GM19025 (cell line): Measurements from ENCODE around the gene FGF4.

Source experiments
- ATAC-seq: cut with Tn5 transposase; IDR thresholded peaks from one replicate; pipeline ENCODE4 v1.9.1; 2021; ENCODE audit warnings: mild to moderate bottlenecking, low read depth, moderate library complexity; ENCODE audit not compliant: unreplicated experiment

Gene FGF4

DNA sequence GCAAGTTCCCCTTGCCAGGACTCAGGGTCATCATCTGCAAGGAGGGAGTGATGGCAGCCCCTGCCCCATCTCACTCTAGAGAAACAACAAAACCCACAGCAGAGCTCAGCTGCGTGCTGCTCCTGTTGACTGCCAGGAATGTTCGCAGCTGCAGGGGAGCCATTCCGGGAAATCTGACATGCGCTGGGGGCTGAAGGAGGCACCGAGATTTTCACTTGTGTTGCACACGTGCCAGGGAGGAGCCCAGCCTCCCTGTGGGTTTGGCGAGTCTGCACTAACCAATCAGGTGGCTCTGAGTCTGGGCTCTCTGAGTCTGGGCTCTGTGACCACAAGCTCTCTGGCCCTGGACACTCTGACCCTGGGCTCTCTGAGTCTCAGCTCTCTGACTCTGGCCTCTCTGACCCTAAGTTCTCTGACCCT is 33.5 kb upstream of the FGF4 start:
- ATAC-seq, result no peak

DNA sequence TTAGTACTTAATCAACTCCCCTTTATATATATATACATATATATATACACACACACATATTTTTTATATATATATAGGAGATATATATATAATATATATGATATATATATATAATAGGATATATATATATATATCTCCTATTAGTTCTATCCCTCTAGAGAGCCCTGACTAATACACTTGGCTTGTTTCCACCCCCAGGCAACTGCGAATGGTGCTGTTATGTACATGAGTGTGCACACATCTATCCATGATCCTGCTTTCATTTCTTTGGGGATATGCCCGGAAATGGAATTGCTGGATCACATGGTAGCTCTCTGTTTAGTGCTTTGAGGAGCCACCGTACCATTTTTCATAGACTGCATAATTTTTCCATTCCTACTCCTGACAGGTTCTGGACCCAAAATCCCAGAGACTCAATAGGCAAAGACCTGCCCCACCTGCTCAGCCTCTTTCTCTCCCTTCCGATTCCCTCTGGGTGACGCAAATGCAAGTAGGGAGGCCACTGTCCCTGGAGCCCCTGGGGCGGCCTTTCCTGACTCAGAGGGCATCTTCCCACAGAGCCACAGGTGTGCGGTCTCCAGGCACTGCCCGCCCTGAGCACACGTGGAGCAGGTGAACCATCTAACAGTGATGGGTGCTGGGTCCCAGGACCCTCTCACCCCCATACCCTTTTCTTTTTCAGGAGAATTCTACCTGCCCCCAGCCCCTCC is 32.1 kb upstream of the FGF4 start:
- ATAC-seq, result no peak

DNA sequence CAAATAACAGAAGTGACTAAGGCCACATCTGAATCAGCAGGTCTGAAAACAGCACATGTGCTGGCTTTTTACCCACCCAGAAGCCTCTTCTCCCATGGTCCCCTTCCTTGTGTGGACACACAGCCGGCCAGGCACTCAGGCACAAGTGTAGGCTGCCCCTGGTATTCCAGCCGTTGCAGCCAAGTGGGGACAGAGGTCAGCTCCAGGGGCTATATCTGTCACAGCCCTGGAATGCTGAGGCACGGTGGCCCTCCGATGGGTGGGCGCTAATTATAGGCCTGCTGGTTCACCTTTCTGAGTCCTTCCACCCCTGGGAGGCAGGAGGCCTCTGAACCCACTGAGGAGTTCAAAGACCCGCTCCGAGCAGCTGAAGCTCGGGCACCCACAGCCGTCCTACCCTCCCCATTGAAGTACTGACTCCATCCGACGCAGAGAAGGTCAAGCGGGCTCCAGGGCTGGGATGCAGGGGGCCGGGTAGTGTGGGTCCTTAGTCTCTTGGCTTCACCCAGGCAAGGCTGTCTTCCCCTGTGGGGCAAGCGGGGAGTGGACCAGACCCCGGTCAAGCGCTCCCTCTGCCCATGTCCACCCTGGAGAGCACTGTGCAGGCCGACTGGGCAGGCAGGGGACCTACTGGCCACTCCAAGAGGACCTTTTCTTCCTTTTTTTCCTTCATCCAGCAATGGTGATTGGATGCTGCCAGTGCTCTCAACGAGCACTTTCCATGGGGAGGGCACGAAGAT is 29.8 kb upstream of the FGF4 start:
- no peak for ATAC-seq

DNA sequence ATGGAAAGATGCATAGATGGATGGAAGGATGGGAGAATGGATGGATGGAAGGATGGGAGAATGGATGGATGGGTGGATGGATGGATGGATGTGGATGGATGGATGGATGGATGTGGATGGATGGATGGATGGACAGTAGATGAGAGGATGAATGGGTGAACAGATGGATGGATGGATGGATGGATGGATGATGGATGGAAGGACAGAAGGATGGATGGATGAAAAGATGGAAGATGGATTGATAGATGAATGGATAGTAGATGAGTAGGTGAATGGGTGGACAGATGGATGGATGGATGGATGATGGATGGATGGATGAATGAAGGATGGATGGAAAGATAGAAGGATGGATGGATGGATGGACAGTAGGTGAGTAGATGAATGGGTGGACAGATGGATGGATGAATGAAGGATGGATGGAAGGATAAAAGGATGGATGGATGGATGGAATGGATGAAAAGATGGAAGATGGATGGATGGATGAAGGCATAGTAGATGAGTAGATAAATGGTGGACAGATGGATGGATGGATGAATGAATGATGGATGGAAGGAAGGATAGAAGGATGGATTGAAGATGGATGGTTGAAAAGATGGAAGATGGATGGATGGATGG is 28.6 kb upstream of the FGF4 start:
- ATAC-seq, result no peak

DNA sequence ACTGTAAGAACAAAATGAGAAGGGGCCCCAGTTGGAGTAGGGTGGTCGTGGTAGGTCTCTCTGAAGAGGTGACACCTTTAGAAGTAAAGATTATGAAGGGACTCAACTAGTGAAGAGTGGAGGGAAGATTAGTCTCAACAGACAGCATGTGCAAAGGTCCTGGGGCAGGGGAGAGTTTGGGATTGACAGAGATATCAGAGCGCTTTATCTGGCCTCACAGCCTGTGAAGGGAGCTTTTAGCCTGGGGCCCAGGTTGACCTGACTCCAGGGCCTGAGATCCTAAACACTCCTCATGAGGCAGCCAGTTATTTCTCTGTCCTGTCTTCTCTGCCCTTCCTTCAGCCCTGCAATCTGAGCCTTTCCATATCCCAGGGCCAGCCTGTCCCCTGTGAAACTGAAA is 27.9 kb upstream of the FGF4 start:
- no peak for ATAC-seq

DNA sequence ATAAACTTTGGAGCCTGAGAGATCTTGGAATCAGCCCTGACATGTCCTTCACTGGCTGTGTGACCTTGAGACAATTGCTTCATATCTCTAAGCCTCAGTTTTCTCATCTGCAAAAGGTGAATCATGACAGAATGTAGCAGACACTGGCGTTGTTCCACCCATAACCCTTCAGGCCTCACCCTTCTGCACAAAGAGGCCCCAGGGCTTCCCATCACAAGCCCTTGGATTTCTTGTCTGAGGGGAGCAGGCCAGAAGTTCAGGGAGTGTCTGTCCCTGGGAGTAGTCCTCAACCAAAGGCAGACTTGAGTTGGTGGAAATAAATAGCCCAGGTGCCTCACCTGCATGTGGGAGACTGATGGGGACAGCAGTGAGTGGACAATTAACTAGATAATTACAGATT is 27.4 kb upstream of the FGF4 start:
- ATAC-seq, result no peak

DNA sequence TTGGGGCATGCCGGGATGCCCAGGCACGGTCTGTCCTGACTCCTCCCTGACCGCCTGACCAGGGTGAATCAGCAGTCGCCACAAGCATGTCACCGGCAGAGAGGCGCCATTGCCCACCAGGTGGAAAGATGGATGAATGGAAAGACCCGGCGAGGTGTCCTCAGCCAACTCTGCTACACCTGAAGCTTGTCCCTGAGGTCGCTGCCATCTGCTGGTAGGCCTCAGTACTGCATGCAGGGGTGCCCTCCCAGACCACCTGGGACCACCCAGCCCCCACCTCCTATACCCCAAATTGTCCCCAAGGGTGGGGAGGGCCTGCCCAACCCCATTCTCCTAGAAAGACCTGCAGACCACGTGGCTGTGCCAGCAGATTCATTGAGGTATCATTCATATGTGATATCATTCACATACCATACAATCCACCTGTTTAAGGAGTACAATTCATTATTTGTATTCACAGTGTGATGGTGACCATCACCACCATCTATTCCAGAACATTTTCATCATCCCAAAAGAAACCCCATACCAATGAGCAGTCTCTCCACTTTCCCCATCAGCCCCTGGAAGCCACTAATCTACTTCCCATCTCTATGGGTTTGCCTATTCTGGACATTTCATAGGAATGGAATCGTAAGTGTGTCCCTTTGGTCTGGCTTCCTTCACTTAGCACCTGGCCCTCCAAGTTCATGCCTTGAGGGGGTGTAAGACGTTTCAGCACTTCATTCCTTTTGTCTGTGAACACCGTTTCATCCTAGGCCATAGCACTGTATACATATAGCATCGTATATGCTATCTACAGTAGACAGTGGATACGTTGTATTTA is 26.6 kb upstream of the FGF4 start:
- no peak for ATAC-seq

DNA sequence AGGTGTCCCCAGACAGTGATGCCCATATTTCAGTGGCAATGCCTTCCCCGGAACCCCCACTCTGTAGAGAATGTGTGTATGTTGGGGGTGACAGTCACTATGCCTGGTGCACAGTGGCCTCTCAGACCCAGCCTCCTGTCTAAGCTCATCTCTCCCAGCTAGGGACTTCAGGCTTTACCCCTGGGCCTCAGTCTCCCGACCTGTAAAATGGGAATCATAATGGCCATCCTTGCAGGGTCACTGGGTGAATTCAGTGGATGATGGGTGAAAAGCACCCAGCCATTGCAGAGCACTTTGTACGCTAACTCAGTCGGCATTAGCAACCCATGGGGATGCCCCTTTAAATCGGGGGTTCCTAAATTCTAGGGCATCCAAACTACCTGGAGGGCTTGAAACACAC is 25.1 kb upstream of the FGF4 start:
- no peak for ATAC-seq

DNA sequence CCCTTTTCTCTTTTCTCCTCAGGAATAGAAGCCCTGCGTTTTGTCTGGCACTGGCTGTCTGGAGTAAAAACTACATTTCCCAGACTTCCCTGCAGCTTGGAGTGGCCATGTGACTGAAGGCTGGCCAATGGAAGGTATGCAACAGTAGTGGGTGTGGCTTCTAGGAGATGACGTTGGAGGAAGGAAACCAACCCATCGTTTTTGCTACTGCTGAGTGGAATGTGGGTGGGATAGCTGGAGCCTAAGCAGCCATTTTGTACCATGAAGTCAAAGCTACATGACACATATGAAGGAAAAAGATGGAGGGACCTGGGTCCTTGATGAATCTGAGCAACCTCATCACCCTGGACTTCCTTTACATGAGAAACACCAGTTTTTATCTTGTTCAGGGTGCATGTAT is 24.4 kb upstream of the FGF4 start:
- no peak for ATAC-seq

DNA sequence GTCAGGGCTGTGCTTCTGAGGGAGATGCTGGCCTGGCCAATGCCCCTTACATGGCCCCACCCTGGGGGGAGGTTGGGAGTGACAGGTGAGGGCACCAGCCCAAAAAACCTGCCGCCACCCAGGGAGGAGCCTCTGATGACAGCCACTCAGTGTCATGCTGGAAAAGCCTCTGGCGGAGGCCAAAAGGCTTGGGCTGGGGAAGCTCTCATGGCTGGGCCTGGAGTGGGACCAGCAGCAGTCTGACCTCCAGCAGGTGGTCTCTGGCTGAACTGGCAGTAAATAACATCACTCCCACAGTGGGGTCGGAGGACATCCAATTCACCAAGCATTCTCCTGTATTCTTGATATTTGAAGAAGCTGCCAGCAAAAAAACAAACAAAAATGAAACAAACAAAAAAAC is 24.0 kb upstream of the FGF4 start:
- ATAC-seq, result no peak

DNA sequence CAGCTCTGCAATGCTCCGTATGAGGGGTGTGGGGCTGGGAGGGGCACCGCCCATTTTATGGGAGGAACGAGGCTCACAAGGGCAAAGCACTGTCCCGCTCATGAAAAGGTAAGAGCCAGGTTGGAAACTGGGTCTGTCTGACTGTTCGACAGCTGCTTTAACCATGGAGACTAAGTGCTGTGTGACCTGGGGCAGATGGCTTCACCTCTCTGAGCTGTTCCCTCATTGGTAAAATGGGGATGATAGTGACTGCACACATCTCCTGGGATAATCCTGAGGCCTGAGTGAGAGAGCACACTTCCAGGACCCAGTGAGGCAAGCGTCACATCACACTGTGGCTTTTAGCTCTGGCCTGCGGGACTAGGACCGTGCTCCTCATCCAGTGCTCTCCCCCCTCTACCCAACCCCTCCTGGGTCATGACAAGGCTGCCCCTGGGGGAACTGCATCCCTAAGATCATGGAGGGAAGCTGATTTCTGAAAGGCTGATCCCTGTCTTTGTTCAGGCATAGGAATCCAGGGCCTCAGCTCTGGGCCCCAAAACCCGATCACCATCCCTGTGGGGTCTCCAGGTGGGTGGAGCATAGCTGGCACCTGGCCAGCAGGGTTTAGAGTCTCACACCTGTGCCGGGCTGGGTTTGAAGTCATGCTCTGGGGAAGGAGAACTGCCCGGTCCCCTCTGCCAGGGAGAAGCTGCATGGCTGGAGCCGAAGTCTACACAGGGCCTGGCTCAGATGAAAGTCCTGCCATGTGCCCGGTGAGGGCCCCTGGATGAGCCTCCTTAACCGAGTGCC is 22.8 kb upstream of the FGF4 start:
- no peak for ATAC-seq

DNA sequence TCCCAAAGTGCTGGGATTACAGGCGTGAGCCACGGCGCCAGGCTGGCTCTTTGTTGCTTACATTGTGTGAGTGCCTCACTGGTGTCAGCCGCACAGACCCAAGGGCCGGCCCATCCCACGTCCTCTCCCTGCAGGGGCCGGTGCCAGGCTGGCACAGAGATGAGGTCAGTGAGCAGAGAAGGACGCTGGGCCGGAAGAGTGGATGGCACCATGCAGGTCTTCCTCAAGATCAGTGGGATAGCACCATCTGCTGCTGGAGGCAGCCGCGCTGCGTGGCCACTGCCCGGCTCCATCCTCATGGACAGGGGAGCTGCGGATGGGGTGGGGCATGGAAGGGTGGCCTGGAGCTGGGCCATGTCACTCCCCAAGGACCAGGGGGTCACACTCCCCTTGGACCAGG is 22.0 kb upstream of the FGF4 start:
- no peak for ATAC-seq

DNA sequence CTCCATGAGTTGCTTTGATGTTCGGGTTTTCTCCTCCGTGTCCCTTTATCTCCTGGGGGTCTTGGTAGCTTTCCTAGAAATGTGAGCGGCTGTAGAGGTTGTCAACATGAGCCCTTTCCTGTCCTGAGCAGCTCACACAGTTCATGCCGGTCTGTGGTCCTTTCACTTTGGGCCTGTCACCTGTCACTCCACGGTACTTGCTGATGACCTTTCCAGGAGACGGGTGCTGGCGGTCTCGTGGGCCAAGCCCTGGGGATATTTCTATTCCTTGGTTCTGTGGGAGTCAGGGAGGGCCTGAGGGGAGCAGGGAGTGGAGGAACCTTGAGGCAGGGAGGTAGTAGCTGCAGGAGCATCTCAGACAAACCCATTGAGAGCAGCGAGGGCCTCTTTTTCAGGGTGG is 20.9 kb upstream of the FGF4 start:
- ATAC-seq, result no peak

DNA sequence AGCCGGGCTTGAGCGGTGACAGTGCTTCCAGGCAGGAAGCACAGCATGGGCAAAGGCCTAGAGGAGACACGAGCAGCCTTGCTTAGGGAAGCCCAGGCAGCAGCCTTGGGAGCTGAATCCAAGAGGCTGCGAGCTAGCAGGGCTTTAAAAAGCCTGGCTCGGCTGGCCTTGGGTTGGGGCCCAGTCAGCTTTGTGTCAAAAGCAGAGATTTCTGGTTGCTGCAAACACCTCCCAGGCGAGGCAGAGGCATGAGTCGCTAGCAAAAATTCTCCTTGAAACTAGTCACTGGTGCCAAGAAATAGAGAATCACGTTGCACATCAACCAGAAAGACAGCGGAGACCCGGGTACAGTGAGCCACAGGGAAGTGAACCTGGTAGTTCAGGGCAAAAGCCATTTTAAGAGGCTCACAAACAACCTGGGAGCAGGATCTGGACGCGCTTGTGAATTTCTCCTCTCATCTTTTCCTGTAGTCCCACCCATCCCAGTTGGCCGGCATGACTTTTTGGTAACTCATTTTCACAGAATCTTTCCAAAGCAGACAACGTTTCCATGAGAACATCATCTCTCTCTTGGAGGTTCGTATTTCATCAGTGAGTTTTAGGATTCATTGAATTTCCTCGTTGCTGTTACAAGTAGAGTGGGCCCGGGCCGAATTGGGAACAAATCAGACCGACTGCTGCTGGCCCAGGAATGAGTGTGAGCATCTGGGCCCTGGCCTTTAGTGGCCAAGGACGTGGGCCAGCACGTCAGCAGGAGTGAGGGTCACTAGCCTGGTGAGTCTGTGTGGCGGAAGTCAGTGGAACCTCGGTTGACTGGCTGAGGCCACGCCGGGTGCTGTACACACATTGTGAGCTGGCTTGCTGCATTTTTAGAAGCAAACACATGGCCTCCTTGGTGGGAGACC is 16.4 kb upstream of the FGF4 start:
- no peak for ATAC-seq

DNA sequence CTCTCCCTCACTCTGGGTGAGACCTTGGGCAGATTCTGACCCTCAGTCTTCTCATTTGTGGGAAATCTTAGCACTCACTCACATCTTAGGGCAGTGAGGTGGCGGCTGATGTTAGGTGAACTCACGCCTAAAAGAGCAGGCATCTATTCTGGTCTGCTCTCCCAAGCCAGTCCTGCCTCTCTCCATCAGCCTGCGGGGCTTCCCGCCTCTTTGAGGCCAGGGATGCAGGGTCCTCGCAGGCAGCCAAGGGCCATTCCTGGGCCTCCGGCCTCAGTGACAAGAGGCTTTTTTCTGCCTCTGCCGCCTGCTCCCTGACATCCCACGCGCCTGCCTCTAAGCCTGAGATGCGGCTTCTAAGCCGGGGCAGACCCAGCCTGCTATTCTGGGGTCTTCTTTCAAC is 13.8 kb upstream of the FGF4 start:
- ATAC-seq, result no peak

DNA sequence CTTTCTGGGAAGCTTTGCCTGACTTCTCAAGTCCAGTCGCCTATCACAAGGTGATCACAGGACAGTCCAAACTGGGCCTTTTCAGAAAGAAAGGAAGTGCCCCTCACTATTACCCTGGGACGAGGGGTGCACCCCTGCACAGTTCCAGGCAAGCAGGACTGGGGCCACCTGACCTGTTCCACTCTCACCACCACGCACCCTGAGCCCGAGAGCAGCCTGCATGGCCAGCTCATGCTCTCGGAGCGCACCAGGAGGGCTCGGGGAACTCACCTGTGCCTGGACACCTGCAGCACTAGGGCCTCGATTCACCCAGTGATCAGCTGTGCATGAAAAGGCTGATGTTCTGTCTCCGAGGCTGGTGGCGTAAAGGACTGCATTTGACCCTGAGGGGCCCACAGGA is 12.8 kb upstream of the FGF4 start:
- no peak for ATAC-seq

DNA sequence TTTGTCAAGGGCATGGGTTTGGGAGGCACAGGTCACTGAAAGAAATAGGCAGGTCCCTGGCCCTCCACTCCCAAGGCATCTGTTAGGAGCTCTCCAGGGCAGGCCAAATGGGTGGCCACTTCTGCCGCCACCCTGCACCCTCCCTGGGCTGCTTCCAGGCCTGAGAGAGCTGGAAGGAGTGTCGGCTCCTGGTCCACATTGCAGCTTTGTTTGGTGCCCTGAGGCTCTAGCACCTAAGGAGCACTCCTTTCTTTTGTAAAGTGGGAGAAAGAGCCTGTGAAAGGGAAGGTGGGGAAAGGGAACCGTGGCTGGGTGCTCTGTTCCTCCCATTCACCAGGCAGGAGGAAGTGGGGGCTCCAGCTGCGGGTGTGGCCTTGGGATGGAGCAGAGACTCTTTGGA is 12.3 kb upstream of the FGF4 start:
- ATAC-seq, result no peak

DNA sequence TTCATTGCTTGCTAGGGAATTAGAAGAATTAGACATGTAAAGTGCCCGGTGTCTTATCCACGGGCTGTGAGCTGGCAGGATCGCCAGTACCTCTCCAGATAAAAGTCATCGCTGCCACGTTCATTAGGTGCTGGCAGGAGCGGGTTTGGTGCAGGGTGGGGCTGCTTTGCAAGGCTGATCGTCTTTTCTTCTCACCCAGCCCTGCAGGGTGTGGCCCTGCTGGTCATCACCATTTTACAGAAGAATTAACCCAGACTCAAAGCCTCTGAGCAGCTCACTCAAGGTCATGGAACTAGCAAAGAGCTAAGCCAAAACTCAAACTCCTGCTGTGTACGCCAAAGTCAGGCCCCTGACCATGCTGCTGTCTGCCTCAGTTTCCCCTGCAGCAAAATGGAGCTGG is 6.1 kb upstream of the FGF4 start:
- ATAC-seq, result no peak

DNA sequence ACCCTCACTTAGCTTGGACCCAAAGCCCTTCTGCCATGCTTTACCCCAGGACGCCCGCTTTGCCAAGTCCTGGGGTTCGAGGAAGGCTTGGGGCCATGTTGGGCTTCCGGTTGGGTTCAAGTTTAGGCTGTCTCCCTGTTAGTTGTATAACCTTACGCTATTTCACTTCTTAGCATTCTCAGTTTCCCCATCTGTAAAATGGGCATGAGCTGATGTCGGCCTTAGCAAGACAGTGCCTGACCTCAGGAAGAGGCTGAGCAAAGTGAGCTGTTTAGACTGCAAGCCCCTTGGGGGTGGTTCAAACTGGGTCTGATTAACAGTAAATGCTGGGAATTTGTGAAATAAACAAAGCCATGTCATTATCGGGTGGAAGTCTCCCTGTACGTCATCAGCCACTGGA is 3.2 kb upstream of the FGF4 start:
- no peak for ATAC-seq
